Type B pancreatic cell (in vitro differentiated cells): Measurements from ENCODE around the gene SNN. TPM values are rescaled to one million over a fixed set of nuclear protein-coding genes. Genes with fewer than 3 reads are reported as not detected.
A peak's percentile ranks its signal among the peaks of the same experiment; 100 is the strongest.

ENCODE experiments used
- DNase-seq: peaks from one replicate; pipeline ENCODE4 v3.0.0; 2021; ENCODE audit warnings: mixed read lengths; ENCODE audit not compliant: unreplicated experiment; ENCODE audit errors: extremely low spot score
- H3K27ac Mint-ChIP-seq: 2 replicates; pipeline ENCODE4 v1.8.0; 2021; ENCODE audit warnings: mild to moderate bottlenecking, mixed read lengths
- H3K27me3 Mint-ChIP-seq: 2 replicates; pipeline ENCODE4 v1.8.0; 2021; ENCODE audit warnings: mixed read lengths
- H3K36me3 Mint-ChIP-seq: 2 replicates; pipeline ENCODE4 v1.8.0; 2021; ENCODE audit warnings: mixed read lengths
- H3K4me1 Mint-ChIP-seq: one replicate; pipeline ENCODE4 v1.8.0; 2021; ENCODE audit warnings: mixed read lengths; ENCODE audit not compliant: unreplicated experiment
- H3K4me3 Mint-ChIP-seq: 2 replicates; pipeline ENCODE4 v1.8.0; 2021; ENCODE audit warnings: mild to moderate bottlenecking, mixed read lengths
- H3K9me3 Mint-ChIP-seq: 2 replicates; pipeline ENCODE4 v1.8.0; 2021; ENCODE audit warnings: mixed read lengths
- total RNA-seq: library from RNA; stranded (reverse); gene quantifications from 2 replicates; pipeline ENCODE4 v1.2.1, GENCODE V29; 2021; ENCODE audit warnings: low replicate concordance
- TF ChIP-seq, protein P1 (sequence below): fragments of 200-600 bp; sonication (generic); conservative IDR thresholded peaks from 2 replicates; pipeline ENCODE4 v1.5.0; 2021; ENCODE audit warnings: antibody characterized with exemption, mild to moderate bottlenecking

SNN gene
- total RNA-seq, 1 donor from 2014 or later: 44.0 TPM

DNA sequence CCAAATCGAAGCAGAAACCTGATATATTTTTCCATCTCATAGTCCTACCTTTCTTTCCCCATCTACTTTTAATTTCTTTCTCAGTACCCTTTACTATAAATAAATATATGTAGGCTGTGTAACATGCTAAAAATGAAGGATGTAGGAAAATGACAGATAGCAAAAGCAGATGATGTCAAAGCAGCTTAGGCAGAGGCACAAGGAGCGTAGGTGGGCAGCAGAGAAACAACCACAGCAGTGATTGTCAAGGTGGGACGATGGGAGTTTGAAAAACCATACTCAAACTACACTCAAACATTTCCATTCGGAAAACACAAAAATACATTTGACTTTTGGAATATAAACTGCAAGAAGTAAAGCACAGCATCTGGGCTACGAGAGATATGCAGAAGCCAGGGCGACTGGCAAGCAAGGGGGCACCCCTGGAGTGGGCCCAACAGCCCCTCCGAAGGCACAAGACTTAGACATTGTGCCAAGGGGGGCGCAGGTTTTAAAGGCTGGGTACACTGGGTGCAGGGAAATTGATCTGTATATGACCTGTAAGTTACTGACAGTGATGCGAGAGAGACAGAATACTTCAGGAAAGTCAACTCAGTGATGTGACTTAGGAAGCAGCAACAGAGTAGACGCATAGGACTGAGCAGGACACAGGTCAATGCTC, 31.1 kb downstream of the SNN start:
- H3K4me3 Mint-ChIP-seq: no peak overlapping the region
- no peak for DNase-seq
- peaks cover 3% of the 10 kb centered on the region for H3K4me1 Mint-ChIP-seq
- H3K9me3 Mint-ChIP-seq: no peaks in the 10 kb centered on the region
- TF ChIP-seq, protein P1, sequence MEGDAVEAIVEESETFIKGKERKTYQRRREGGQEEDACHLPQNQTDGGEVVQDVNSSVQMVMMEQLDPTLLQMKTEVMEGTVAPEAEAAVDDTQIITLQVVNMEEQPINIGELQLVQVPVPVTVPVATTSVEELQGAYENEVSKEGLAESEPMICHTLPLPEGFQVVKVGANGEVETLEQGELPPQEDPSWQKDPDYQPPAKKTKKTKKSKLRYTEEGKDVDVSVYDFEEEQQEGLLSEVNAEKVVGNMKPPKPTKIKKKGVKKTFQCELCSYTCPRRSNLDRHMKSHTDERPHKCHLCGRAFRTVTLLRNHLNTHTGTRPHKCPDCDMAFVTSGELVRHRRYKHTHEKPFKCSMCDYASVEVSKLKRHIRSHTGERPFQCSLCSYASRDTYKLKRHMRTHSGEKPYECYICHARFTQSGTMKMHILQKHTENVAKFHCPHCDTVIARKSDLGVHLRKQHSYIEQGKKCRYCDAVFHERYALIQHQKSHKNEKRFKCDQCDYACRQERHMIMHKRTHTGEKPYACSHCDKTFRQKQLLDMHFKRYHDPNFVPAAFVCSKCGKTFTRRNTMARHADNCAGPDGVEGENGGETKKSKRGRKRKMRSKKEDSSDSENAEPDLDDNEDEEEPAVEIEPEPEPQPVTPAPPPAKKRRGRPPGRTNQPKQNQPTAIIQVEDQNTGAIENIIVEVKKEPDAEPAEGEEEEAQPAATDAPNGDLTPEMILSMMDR: no peak
- H3K27me3 Mint-ChIP-seq: no peaks in the 10 kb centered on the region
- no peak overlapping the region for H3K27ac Mint-ChIP-seq
- peaks cover 25% of the 10 kb centered on the region for H3K36me3 Mint-ChIP-seq

DNA sequence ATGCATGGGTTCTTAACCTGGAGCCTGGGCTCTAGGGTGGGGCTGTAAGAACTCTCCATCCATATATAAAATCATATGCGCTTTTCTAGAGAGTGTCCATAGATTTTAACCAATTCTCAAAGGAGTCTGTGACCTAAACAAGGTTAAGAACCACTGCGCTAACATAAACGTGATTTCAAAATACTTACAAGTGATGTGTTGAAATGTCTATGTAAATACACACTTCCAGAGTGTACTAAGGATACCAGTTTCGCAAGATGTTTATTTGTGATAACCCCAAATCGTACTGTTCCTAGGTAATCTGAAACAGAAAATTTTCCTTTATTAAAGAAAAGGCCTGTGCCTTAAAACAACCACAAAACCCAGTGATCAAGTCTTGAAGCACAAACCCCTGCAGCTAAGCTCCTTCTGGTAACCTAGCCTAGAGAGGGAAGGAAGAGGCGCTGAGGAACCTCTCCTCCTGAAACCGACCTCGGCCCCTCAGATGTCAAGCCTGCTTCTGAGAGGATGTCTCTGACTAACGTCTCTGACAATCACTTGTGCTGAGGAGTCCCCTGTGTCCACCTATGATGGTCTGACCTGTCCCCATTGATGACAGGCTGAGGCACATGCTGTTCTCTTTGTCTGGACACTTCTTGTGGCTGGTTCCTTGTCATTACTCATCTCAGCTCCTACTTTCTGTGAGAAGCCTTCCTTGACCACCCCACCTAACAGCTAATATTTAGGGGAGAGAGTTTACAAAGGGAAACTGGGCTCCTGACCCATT, 32.2 kb downstream of the SNN start:
- Mint-ChIP-seq H3K36me3 (peaks cover 22% of the 10 kb centered on the region), H3K4me3 (no peak overlapping the region), H3K9me3 (no peaks in the 10 kb centered on the region), H3K27ac (no peak overlapping the region), H3K27me3 (no peaks in the 10 kb centered on the region), H3K4me1 (peaks cover 7% of the 10 kb centered on the region)
- TF ChIP-seq, protein P1: no peak
- DNase-seq: no peak

DNA sequence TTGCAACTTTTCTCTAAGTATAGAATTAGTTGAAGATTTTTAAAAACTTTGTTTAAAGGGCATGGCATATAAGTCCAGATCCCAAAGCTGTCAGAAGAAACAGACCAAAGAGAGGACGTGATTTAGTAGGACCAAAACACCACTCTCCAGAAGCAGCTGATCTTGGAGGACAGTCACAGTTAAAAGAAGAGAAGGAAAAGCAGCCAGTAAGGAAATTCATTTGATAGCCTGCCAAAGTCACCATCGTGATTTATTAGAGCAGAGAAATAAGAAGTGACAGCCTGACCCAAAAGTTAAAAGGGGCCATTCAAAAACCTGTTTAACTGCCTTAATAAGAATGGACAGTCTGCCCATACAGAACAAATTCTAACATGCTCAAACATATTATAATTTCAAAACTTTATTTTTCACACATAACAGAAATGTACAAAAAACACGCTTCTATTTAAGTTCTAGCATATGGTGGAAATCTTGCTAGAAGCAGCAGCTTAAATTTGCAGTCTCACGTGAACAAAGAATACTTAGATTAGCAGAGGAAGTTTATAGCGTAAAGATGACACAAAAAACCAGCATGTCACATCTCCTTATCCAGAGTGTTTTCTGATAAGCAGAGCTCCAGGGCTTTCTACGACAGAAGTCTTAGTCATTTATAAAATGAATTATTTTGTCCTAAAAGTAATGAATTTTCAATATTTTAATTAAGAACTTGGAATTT, 37.2 kb downstream of the SNN start:
- Mint-ChIP-seq H3K9me3 (no peaks in the 10 kb centered on the region), H3K27me3 (no peaks in the 10 kb centered on the region), H3K36me3 (peaks cover 22% of the 10 kb centered on the region), H3K4me1 (peaks cover 9% of the 10 kb centered on the region), H3K4me3 (no peak overlapping the region), H3K27ac (peak overlapping the region; percentile 9)
- TF ChIP-seq, protein P1: no peak
- no peak for DNase-seq

DNA sequence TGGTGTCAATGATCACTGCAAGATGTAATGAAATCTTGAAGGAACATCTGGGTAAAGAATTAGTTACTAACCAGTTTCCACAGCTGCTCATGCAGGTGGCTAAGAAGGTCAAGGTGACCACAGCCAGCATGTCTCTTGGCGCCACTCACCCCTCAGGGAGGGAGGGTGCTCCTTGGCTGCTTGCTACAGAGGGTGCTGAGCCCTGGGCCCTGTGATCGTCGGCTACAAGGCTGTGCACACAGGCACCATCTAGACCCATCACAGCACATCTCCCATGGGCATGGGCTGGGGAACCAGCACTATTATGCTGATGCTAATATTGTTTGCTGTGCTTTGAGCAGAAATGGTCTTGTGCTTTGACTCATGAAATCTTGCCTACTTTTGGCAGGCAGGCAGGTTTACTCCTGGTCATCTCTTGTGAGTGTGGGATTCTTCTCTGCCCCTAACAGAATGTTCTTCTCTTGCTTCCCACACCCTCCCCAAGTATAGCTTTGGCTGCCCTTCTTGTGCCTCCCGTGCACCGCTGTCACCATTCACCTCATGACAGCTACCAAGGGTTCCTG, 38.0 kb downstream of the SNN start:
- TF ChIP-seq, protein P1: no peak
- no peak overlapping the region for H3K4me3 Mint-ChIP-seq
- no peak overlapping the region for H3K27ac Mint-ChIP-seq
- H3K27me3 Mint-ChIP-seq: no peaks in the 10 kb centered on the region
- peaks cover 12% of the 10 kb centered on the region for H3K4me1 Mint-ChIP-seq
- DNase-seq: no peak
- peaks cover 22% of the 10 kb centered on the region for H3K36me3 Mint-ChIP-seq
- H3K9me3 Mint-ChIP-seq: no peaks in the 10 kb centered on the region

DNA sequence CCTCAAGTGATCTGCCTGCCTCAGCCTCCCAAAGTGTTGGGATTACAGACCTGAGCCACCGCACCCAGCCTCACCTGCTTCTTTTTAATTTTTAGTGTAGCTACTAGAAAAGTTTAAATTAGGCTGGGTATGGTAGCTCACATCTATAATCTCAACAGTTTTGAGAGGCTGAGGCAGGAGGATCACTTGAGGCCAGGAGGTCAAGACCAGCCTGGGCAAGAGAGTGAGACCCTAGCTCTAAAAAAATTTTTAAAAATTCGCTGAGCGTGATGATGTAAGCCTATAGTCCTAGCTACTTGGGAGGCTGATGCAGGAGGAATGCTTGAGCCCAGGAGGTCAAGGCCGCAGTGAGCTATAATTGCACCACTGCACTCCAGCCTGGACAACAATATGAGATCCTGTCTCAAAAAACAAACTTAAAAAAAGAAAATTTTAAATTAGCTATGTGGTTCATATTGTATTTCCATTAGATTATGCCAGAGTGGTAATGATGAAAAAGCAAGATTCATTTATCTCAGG, 39.5 kb downstream of the SNN start:
- H3K4me1 Mint-ChIP-seq: peaks cover 12% of the 10 kb centered on the region
- no peak overlapping the region for H3K27ac Mint-ChIP-seq
- H3K27me3 Mint-ChIP-seq: no peaks in the 10 kb centered on the region
- H3K4me3 Mint-ChIP-seq: no peak overlapping the region
- peaks cover 17% of the 10 kb centered on the region for H3K36me3 Mint-ChIP-seq
- no peaks in the 10 kb centered on the region for H3K9me3 Mint-ChIP-seq
- TF ChIP-seq, protein P1: no peak
- no peak for DNase-seq
